Transverse colon (tissue), 4 donors: Measurements from ENCODE around the gene CCBE1.

Experiments used
- EP300 ChIP-seq: sonication (generic); formaldehyde crosslinking; IDR thresholded peaks from one replicate; pipeline ENCODE4 v1.6.1; 2017; ENCODE audit warnings: antibody characterized with exemption, low read depth
- POLR2A ChIP-seq: fragments of 450-650 bp; IDR thresholded peaks from one replicate; pipeline ENCODE4 v1.6.1; 2016; ENCODE audit warnings: antibody characterized with exemption, mild to moderate bottlenecking, moderate library complexity
- POLR2AphosphoS5 ChIP-seq, 3 donors: sonication (generic); formaldehyde crosslinking; IDR thresholded peaks; one replicate each; pipeline ENCODE4 v1.6.1; 2016; ENCODE audit warnings: antibody characterized with exemption in 3 of 3
- TF ChIP-seq, protein P1 (sequence below), 5 experiments: fragments of 200-600 bp in 3 of 5; fragments of 450-650 bp in 2 of 5; sonication (generic) in 3 of 5; IDR thresholded peaks; 1 replicate in 2 of 5; 2 replicates in 3 of 5; pipeline ENCODE4 v1.5.1; 2016 to 2017; ENCODE audit warnings: antibody characterized with exemption in 5 of 5, inconsistent platforms in 3 of 5, mild to moderate bottlenecking in 2 of 5, moderate library complexity in 1 of 5

DNA sequence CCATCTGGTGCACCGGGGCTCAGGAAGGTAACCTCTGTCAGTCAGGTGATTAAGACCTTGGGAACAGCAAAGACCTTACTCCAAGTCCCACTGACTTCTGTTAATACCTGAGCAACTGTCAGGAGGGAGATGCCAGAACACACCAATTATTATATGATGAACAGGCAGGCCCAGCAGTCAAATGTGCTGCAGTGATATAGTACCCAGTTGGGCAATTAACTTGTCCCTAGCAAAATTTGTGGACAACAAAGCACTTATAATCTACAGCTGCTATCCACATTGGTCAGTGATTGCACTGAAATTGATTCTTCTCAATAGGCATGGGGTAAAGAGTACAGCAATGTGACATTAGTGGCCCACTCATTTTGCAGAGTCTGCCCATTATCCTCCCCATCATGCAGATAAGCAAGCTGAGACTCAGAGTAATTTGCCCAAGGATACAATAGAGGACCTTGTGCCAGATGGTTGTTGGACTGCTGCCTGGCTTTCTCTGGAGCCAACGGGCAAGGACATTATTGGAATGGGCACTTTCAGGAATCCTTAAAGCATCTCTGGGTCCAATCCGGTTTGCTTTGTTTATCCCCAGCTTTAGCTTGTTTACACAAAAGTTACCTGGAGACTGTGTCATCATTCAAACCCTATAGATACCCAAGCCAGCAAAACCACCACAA lies 147.6 kb downstream of the CCBE1 start:
- TF ChIP-seq, protein P1, sequence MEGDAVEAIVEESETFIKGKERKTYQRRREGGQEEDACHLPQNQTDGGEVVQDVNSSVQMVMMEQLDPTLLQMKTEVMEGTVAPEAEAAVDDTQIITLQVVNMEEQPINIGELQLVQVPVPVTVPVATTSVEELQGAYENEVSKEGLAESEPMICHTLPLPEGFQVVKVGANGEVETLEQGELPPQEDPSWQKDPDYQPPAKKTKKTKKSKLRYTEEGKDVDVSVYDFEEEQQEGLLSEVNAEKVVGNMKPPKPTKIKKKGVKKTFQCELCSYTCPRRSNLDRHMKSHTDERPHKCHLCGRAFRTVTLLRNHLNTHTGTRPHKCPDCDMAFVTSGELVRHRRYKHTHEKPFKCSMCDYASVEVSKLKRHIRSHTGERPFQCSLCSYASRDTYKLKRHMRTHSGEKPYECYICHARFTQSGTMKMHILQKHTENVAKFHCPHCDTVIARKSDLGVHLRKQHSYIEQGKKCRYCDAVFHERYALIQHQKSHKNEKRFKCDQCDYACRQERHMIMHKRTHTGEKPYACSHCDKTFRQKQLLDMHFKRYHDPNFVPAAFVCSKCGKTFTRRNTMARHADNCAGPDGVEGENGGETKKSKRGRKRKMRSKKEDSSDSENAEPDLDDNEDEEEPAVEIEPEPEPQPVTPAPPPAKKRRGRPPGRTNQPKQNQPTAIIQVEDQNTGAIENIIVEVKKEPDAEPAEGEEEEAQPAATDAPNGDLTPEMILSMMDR (IDR thresholded peaks at IDR 0.05) = no peak
- no peak for TF ChIP-seq POLR2AphosphoS5 (IDR thresholded peaks at IDR 0.05)
- no peak for TF ChIP-seq EP300
- TF ChIP-seq POLR2A = no peak
